ENCODE data around the gene CLCN3.
"Not testable (repeated sequence)": the region's sequence is repeated elsewhere in the genome, so short reads cannot be mapped to it uniquely, and the experiment has no call there.

Gene CLCN3

DNA sequence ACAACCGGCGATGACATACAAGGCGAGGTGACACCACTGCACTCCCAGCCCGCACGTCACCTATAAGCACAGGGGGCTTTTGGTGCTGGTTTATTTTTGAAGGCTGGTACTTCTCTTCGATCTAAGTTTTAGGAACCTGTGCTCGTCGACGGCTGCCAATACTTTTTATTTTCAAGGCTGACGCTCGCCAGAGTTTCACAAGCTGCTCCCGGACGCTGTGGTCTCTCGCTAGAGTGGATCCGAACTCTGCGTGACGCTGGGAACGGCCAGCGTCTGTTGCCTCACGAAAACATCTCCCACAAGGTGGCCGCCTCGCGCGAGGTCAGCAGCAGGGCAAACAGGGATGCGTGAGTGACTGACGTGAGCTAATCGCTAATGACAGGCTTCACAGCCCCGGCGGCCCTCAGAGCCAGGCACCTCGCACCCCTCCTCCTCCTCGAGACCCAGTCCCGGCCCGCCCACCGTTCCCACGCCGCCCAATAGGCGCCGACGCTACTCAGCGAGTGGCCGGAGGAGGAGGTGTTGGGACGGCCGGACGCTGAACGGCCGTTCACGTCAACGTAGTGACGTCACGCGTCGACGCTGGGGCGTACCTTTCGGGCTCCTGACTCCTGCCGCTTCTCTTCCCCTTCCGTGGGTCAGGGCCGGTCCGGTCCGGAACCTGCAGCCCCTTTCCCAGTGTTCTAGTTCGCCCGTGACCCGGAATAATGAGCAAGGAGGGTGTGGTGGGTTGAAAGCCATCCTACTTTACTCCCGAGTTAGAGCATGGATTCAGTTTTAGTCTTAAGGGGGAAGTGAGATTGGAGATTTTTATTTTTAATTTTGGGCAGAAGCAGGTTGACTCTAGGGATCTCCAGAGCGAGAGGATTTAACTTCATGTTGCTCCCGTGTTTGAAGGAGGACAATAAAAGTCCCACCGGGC is at the start of gene CLCN3:
Gene CLCN3, plus strand, starts transcription at position 621 of the 922 bp plus-strand sequence. CDS start 15,351 bp downstream, outside the sequence.
- TF ChIP-seq, protein P1, sequence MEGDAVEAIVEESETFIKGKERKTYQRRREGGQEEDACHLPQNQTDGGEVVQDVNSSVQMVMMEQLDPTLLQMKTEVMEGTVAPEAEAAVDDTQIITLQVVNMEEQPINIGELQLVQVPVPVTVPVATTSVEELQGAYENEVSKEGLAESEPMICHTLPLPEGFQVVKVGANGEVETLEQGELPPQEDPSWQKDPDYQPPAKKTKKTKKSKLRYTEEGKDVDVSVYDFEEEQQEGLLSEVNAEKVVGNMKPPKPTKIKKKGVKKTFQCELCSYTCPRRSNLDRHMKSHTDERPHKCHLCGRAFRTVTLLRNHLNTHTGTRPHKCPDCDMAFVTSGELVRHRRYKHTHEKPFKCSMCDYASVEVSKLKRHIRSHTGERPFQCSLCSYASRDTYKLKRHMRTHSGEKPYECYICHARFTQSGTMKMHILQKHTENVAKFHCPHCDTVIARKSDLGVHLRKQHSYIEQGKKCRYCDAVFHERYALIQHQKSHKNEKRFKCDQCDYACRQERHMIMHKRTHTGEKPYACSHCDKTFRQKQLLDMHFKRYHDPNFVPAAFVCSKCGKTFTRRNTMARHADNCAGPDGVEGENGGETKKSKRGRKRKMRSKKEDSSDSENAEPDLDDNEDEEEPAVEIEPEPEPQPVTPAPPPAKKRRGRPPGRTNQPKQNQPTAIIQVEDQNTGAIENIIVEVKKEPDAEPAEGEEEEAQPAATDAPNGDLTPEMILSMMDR (IDR thresholded peaks at IDR 0.05; ENCODE audit: borderline replicate concordance, insufficient read depth, low read depth, low read length), result 0 out of 2 replicates have a peak, but pooled peaks have one; percentile 3
- peak within 1 kb of the TSS; percentile 55 for H3K4me3 ChIP-seq (ENCODE audit: low read depth, low read length)

DNA sequence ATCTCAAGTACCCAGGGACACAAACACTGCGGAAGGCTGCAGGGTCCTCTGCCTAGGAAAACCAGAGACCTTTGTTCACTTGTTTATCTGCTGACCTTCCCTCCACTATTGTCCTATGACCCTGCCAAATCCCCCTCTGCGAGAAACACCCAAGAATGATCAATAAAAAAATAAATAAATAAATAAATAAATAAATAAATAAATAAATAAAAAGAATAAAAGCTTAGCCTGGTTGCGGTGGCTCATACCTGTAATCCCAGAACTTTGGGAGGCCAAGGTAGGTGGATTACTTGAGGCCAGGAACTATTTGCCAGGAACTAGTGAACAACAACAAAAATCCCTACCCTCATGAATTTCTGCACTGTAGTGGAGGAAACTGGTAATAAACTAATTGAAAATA is 49.4 kb upstream of the CLCN3 start:
- not testable (repeated sequence) for H3K4me3 ChIP-seq (ENCODE audit: low read depth, low read length)

DNA sequence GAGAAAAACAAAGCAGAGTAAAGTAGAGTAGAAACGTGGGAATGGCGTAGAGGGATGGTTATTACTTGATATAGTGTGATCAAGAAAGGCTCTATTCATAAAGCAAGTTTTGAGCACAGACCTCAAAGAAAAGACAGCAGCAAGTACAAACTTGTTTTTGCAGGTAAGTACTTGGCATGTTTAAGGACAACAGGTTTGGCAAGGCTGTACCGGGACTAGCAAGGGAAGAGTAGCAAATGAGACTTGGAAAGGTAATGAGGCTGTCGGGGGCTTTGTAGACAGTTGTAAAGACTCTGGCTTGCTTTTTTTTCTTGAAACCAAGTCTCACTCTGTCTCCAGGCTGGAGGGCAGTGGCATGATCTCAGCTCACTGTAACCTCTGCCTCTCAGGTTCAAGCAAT is 48.9 kb upstream of the CLCN3 start:
- H3K4me3 ChIP-seq (ENCODE audit: low read depth, low read length), result no peak overlapping the region
- TF ChIP-seq, protein P1 (IDR thresholded peaks at IDR 0.05; ENCODE audit: borderline replicate concordance, insufficient read depth, low read depth, low read length), result no peak

DNA sequence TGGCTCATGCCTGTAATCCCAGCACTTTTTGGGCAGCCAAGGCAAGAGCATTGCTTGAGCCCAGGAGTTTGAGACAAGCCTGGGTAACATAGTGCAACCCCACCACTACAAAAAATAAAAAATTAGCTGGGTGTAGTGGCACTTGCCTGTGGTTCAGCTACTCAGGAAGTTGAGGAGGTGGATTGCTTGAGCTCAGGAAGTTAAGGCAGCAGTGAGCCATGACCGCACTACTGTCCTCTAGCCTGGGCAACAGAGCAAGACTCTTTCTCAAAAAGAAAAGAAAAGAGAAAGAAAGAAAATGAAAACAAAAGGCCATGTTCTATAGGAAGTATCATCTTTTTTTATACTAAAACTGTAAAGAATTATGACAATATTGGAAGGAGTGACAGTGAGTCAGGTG is 46.5 kb upstream of the CLCN3 start:
- TF ChIP-seq, protein P1 (IDR thresholded peaks at IDR 0.05; ENCODE audit: borderline replicate concordance, insufficient read depth, low read depth, low read length), result no peak
- H3K4me3 ChIP-seq (ENCODE audit: low read depth, low read length), result no peak overlapping the region

DNA sequence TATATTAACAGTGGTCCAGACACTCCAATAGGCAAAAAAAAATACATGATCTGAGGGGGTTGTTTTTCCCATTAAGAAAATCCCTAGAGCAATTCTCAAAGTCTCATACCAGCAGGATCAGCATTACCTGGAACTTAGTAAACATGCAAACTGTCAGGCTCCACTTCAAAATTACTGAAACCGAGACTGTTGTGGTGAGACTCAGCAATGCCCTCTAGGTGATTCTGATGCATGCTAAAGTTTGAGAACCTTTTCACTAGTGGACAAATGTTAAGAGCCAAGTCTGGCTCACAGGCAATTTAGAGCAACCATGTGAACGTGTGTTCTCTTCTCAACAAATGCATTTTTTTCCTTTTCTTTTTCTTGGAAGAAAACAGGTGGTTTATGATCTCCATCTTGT is 38.2 kb upstream of the CLCN3 start:
- H3K4me3 ChIP-seq (ENCODE audit: low read depth, low read length), result no peak overlapping the region
- TF ChIP-seq, protein P1 (IDR thresholded peaks at IDR 0.05; ENCODE audit: borderline replicate concordance, insufficient read depth, low read depth, low read length), result no peak

DNA sequence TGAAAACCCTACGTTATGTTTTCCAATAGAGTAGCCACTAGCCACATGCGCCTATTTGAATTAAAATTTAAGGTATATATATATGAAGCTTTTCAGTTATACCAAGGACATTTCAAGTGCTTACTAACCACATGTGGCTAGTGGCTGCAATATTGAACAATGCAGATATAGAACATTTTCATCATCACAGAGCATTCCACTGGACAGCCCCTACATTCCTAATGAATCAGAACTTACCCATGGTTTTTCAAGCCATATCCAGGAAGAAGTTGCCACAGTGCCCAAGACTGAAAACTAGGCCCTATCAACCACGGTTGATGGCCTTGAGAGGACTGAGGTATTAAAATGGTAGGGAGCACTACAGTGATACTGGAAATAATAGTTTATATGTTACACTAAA is 37.7 kb upstream of the CLCN3 start:
- H3K4me3 ChIP-seq (ENCODE audit: low read depth, low read length), result no peak overlapping the region
- TF ChIP-seq, protein P1 (IDR thresholded peaks at IDR 0.05; ENCODE audit: borderline replicate concordance, insufficient read depth, low read depth, low read length), result no peak

DNA sequence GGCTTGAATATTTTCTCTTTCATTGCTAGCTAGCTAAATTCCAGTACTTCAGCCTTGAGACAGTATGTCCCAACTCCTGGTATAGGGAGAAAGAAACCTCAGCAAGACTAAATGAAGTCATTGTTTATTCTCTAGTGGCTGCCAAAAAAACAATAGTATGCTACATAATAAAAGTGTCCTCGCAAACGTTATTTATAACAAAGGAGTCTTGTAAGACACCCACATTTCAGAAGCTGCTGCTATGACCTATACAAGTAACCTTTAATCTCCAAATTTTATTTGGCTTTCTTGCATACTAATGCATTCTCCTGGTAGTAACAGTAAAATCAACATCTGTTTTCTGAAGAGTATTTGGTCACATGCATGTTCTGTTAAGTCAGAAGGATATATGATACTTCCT is 36.8 kb upstream of the CLCN3 start:
- TF ChIP-seq, protein P1 (IDR thresholded peaks at IDR 0.05; ENCODE audit: borderline replicate concordance, insufficient read depth, low read depth, low read length), result no peak
- no peak overlapping the region for H3K4me3 ChIP-seq (ENCODE audit: low read depth, low read length)
